Hepatocyte (in vitro differentiated cells): ENCODE data around the gene RPL10. TPM values are rescaled to one million over a fixed set of nuclear protein-coding genes. Genes with fewer than 3 reads are reported as not detected.

Experiments used
- DNase-seq: peaks from one replicate; pipeline ENCODE4 v3.0.0-alpha.2; 2016; ENCODE audit warnings: low spot score
- H2AFZ ChIP-seq: fragments of 200-600 bp; sonication (generic); 2 replicates; pipeline ENCODE4 v1.6.0; 2016; ENCODE audit warnings: antibody characterized with exemption, mild to moderate bottlenecking
- H3K27ac ChIP-seq: fragments of 200-600 bp; sonication (generic); 2 replicates; pipeline ENCODE4 v1.5.1; 2016; ENCODE audit warnings: mild to moderate bottlenecking
- H3K27me3 ChIP-seq: fragments of 200-600 bp; sonication (generic); 2 replicates; pipeline ENCODE4 v1.6.1; 2016
- H3K36me3 ChIP-seq: fragments of 200-600 bp; sonication (generic); replicated peaks from 2 replicates; pipeline ENCODE4 v1.5.1; 2016; ENCODE audit warnings: low read depth; ENCODE audit not compliant: insufficient read depth
- H3K4me1 ChIP-seq: fragments of 200-600 bp; sonication (generic); 2 replicates; pipeline ENCODE4 v1.5.1; 2016; ENCODE audit warnings: mild to moderate bottlenecking, moderate library complexity; ENCODE audit not compliant: insufficient read depth
- H3K4me2 ChIP-seq: fragments of 200-600 bp; sonication (generic); 2 replicates; pipeline ENCODE4 v1.6.0; 2016
- H3K4me3 ChIP-seq: fragments of 200-600 bp; sonication (generic); 2 replicates; pipeline ENCODE4 v1.5.1; 2016; ENCODE audit warnings: mild to moderate bottlenecking
- H3K79me2 ChIP-seq: fragments of 200-600 bp; sonication (generic); 2 replicates; pipeline ENCODE4 v1.6.0; 2017; ENCODE audit warnings: mild to moderate bottlenecking
- H3K9me2 ChIP-seq: fragments of 200-600 bp; sonication (generic); replicated peaks from 2 replicates; pipeline ENCODE4 v1.6.0; 2017; ENCODE audit warnings: mild to moderate bottlenecking; ENCODE audit not compliant: insufficient read depth
- H3K9me3 ChIP-seq: fragments of 200-600 bp; sonication (generic); 2 replicates; pipeline ENCODE4 v1.5.1; 2016; ENCODE audit warnings: low read depth, mild to moderate bottlenecking
- H4K20me1 ChIP-seq: fragments of 200-600 bp; sonication (generic); 2 replicates; pipeline ENCODE4 v1.6.0; 2016; ENCODE audit warnings: mild to moderate bottlenecking; ENCODE audit not compliant: insufficient read depth, poor library complexity, severe bottlenecking
- EZH2 ChIP-seq: fragments of 200-600 bp; sonication (generic); IDR thresholded peaks from 2 replicates; pipeline ENCODE4 v1.6.1; 2016; ENCODE audit warnings: antibody characterized with exemption, mild to moderate bottlenecking, borderline replicate concordance
- EZH2phosphoT487 ChIP-seq: fragments of 200-600 bp; sonication (generic); IDR thresholded peaks from one replicate; pipeline ENCODE4 v1.6.1; 2018; ENCODE audit warnings: antibody characterized with exemption, mild to moderate bottlenecking, low read depth, moderate library complexity; ENCODE audit not compliant: unreplicated experiment, severe bottlenecking
- WGBS: methylation state at CpG from one replicate; pipeline ENCODE4 v1.1.6; 2016; ENCODE audit warnings: low lambda C conversion rate; ENCODE audit errors: missing lambda C conversion rate; 5-methylcytosine and 5-hydroxymethylcytosine counted together
- polyA plus RNA-seq: library from polyadenylated mRNA; unstranded; fragments of >200 nt; fragmentation: Nextera tagmentation; extraction: Ambion mirVana; gene quantifications from 2 replicates; pipeline ENCODE4 v1.2.1, GENCODE V29; 2016
- total RNA-seq: library from RNA; depleted of rRNA; stranded (reverse); fragments of >200 nt; gene quantifications from 2 replicates; pipeline ENCODE4 v1.2.3, GENCODE V29; 2014
- TF ChIP-seq, protein P1 (sequence below): fragments of 200-600 bp; sonication (generic); IDR thresholded peaks from 2 replicates; pipeline ENCODE4 v1.5.1; 2016; ENCODE audit warnings: antibody characterized with exemption, mild to moderate bottlenecking; ENCODE audit not compliant: poor library complexity

The RPL10 gene
- total and polyA plus RNA-seq, 2 experiments from 2014 or later: 1,206 to 4,460 TPM

DNA sequence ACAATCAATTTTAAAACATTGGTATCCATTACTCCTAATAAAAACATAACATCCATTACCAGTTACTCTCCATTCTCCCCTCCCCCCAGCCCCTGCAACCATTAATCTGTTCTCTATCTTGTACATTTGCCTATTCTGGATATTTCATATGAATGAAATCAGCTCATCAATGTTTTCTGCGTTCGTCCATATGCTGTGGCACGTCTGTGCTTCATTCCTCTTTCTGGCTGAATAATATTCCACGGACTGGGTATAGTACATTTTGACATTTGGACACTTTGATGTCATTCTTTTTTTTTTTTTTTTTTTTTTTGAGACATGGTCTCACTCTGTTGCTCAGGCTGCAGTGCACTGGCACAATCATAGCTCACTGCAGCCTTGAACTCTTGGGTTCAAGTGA, 5.7 kb downstream of the RPL10 start:
- TF ChIP-seq EZH2 (no peak), EZH2phosphoT487 (no peak)
- TF ChIP-seq, protein P1, sequence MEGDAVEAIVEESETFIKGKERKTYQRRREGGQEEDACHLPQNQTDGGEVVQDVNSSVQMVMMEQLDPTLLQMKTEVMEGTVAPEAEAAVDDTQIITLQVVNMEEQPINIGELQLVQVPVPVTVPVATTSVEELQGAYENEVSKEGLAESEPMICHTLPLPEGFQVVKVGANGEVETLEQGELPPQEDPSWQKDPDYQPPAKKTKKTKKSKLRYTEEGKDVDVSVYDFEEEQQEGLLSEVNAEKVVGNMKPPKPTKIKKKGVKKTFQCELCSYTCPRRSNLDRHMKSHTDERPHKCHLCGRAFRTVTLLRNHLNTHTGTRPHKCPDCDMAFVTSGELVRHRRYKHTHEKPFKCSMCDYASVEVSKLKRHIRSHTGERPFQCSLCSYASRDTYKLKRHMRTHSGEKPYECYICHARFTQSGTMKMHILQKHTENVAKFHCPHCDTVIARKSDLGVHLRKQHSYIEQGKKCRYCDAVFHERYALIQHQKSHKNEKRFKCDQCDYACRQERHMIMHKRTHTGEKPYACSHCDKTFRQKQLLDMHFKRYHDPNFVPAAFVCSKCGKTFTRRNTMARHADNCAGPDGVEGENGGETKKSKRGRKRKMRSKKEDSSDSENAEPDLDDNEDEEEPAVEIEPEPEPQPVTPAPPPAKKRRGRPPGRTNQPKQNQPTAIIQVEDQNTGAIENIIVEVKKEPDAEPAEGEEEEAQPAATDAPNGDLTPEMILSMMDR: no peak
- WGBS: 66% methylated on average over 4 of the region's 4 CpGs
- no peak for DNase-seq

DNA sequence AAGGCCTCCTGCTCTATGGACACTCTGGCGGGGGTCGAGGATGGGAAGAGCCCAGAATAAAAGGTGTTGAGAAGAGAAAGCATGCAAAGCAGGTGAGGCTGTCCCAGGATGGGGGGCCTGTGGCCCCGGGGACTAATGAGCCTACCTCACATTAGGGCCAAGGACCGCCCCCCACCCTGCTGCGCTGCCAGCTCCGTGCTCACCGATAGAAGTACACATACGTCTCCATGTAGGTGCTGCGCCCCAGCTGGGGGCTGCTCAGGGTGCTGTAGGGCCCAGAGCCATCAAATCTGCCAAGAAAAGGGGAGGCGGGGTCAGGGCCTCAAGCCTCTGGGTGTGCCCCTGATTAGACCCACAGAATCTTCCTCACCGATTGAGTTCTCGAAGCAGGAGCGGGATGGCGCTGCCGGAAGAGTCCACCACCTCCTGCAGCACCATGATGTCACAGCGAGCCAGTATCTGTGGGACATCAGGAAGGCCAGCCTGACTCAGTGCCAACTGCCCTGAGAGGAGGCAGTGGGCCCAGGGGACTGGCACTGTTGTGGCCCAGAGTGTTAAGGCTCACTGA, 6.5 kb downstream of the RPL10 start:
- no peaks in the 10 kb centered on the region for H3K9me2 ChIP-seq
- H3K4me1 ChIP-seq: peaks cover 4% of the 10 kb centered on the region
- H3K27ac ChIP-seq: no peak overlapping the region
- no peak overlapping the region for H3K4me3 ChIP-seq
- H2AFZ ChIP-seq: no peak overlapping the region
- WGBS: 97% methylated on average over 16 of the region's 16 CpGs
- peaks cover 15% of the 10 kb centered on the region for H4K20me1 ChIP-seq
- DNase-seq: no peak
- H3K9me3 ChIP-seq: no peaks in the 10 kb centered on the region
- no peaks in the 10 kb centered on the region for H3K27me3 ChIP-seq
- no peak overlapping the region for H3K4me2 ChIP-seq
- TF ChIP-seq EZH2phosphoT487: no peak
- TF ChIP-seq EZH2: no peak
- TF ChIP-seq, protein P1: no peak
- H3K36me3 ChIP-seq: no peaks in the 10 kb centered on the region
- H3K79me2 ChIP-seq: peaks cover 3% of the 10 kb centered on the region

More for the DNA sequence above, 5.7 kb downstream of the RPL10 start:
- no peak overlapping the region for H2AFZ ChIP-seq
- H3K36me3 ChIP-seq: peaks cover 3% of the 10 kb centered on the region
- H3K4me2 ChIP-seq: no peak overlapping the region
- peaks cover 23% of the 10 kb centered on the region for H4K20me1 ChIP-seq
- H3K9me3 ChIP-seq: no peaks in the 10 kb centered on the region
- no peak overlapping the region for H3K4me3 ChIP-seq
- H3K27ac ChIP-seq: no peak overlapping the region
- peaks cover 4% of the 10 kb centered on the region for H3K4me1 ChIP-seq
- no peaks in the 10 kb centered on the region for H3K9me2 ChIP-seq
- no peaks in the 10 kb centered on the region for H3K27me3 ChIP-seq
- H3K79me2 ChIP-seq: peaks cover 12% of the 10 kb centered on the region

DNA sequence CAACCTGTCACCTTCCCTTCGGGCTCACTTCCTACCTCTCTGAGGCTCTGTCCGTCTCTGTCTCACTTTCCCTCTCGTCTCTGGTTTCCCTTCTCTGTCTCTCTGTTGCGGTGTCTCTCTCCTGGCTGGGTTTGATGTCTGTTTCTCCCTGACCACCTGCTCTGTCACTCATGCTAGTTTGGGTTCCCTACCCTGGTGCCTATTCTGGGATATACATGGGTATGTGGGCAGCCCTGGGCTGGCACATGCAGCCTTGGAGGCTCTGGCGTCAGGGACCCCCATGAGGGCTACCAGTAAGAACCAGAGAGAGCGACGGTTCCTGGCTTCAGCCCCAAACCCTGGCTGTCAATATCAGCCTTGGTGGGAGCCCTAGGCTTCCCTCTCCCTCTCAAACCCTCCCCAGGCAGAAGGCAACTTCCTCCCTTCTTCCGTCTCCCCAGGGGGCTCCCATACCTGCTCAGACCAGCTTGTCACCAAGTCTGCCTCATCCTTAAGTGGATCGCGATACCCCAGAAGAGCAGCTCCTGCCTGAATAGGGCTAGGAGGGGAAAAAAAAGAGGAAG, 10.6 kb downstream of the RPL10 start:
- no peaks in the 10 kb centered on the region for H3K27me3 ChIP-seq
- no peaks in the 10 kb centered on the region for H3K4me1 ChIP-seq
- peak overlapping the region; percentile 75 for H3K4me2 ChIP-seq
- H3K4me3 ChIP-seq: no peak overlapping the region
- 78% methylated on average over 10 of the region's 10 CpGs for WGBS
- no peaks in the 10 kb centered on the region for H3K9me2 ChIP-seq
- peak overlapping the region; percentile 88 for H3K27ac ChIP-seq
- H3K36me3 ChIP-seq: no peaks in the 10 kb centered on the region
- no peak overlapping the region for H2AFZ ChIP-seq
- TF ChIP-seq EZH2 (no peak), EZH2phosphoT487 (no peak)
- TF ChIP-seq, protein P1: no peak
- no peaks in the 10 kb centered on the region for H3K79me2 ChIP-seq
- no peak for DNase-seq
- no peaks in the 10 kb centered on the region for H3K9me3 ChIP-seq
- H4K20me1 ChIP-seq: no peaks in the 10 kb centered on the region
